HEK293T (cell line): ENCODE measurements around the gene KCNAB2.

Source experiments
- CTCF ChIA-PET: fragments of 350-600 bp; formaldehyde crosslinking; extraction: SDS; loops from one replicate; lab custom pipeline; 2021; ENCODE audit warnings: antibody characterized with exemption, inconsistent platforms; lab: Yijun Ruan, JAX
- POLR2A ChIA-PET: fragments of 350-600 bp; formaldehyde crosslinking; extraction: SDS; loops from one replicate; lab custom pipeline; 2020; ENCODE audit warnings: antibody characterized with exemption, inconsistent platforms; lab: Yijun Ruan, JAX
- DNase-seq: peaks from one replicate; pipeline ENCODE4 v3.0.0; 2012; ENCODE audit warnings: mixed read lengths; ENCODE audit errors: extremely low spot score
- ARNT ChIP-seq: fragments of 450-650 bp; IDR thresholded peaks from 2 replicates; pipeline ENCODE4 v1.6.1; 2017; ENCODE audit warnings: mild to moderate bottlenecking
- BHLHE40 ChIP-seq: fragments of 450-650 bp; IDR thresholded peaks from 2 replicates; pipeline ENCODE4 v1.6.1; 2016; ENCODE audit warnings: mild to moderate bottlenecking, moderate library complexity, borderline replicate concordance
- CTBP1 ChIP-seq: fragments of 450-650 bp; IDR thresholded peaks from 2 replicates; pipeline ENCODE4 v1.6.1; 2016; ENCODE audit warnings: borderline replicate concordance
- ELF4 ChIP-seq: fragments of 450-650 bp; IDR thresholded peaks from 2 replicates; pipeline ENCODE4 v1.6.1; 2017; ENCODE audit warnings: antibody characterized with exemption
- FOXA1 ChIP-seq: fragments of 450-650 bp; IDR thresholded peaks from 2 replicates; pipeline ENCODE4 v1.6.1; 2016; ENCODE audit warnings: mild to moderate bottlenecking
- FOXK2 ChIP-seq: fragments of 450-650 bp; IDR thresholded peaks from 2 replicates; pipeline ENCODE4 v1.6.1; 2016; ENCODE audit warnings: mild to moderate bottlenecking
- FOXM1 ChIP-seq: fragments of 450-650 bp; IDR thresholded peaks from 2 replicates; pipeline ENCODE4 v1.6.1; 2017; ENCODE audit warnings: mild to moderate bottlenecking, borderline replicate concordance
- HDGF ChIP-seq: fragments of 450-650 bp; IDR thresholded peaks from 2 replicates; pipeline ENCODE4 v1.6.1; 2017; ENCODE audit warnings: antibody characterized with exemption, borderline replicate concordance
- L3MBTL2 ChIP-seq: fragments of 450-650 bp; conservative IDR thresholded peaks from 2 replicates; pipeline ENCODE4 v1.6.1; 2016; ENCODE audit warnings: mild to moderate bottlenecking
- LEF1 ChIP-seq: fragments of 450-650 bp; IDR thresholded peaks from 2 replicates; pipeline ENCODE4 v1.6.1; 2017; ENCODE audit warnings: mild to moderate bottlenecking, borderline replicate concordance
- NFRKB ChIP-seq: fragments of 450-650 bp; IDR thresholded peaks from 2 replicates; pipeline ENCODE4 v1.6.1; 2016; ENCODE audit warnings: mild to moderate bottlenecking, moderate library complexity
- PKNOX1 ChIP-seq: fragments of 450-650 bp; IDR thresholded peaks from 2 replicates; pipeline ENCODE4 v1.6.1; 2016
- SP1 ChIP-seq: fragments of 450-650 bp; IDR thresholded peaks from 2 replicates; pipeline ENCODE4 v1.6.1; 2017
- SUZ12 ChIP-seq: fragments of 450-650 bp; IDR thresholded peaks from 2 replicates; pipeline ENCODE4 v1.6.1; 2016; ENCODE audit warnings: mild to moderate bottlenecking
- TARDBP ChIP-seq: fragments of 450-650 bp; IDR thresholded peaks from 2 replicates; pipeline ENCODE4 v1.6.1; 2016
- ZNF384 ChIP-seq: fragments of 450-650 bp; IDR thresholded peaks from 2 replicates; pipeline ENCODE4 v1.6.1; 2016

KCNAB2 gene

GRCh38 chr1:6110326-6110725 is 64.6 kb downstream of the KCNAB2 start:
- DNase-seq = no peak
- ChIA-PET POLR2A (no interaction called here), CTCF (no interaction called here)
- TF ChIP-seq FOXK2 = no peak
- no peak for TF ChIP-seq HDGF
- no peak for TF ChIP-seq PKNOX1
- no peak for TF ChIP-seq ELF4
- no peak for TF ChIP-seq L3MBTL2
- no peak for TF ChIP-seq SP1
- no peak for TF ChIP-seq FOXM1
- no peak for TF ChIP-seq SUZ12
- TF ChIP-seq ZNF384 = no peak

- TF ChIP-seq SUZ12 = no peak
- TF ChIP-seq FOXM1 = no peak
- no peak for TF ChIP-seq L3MBTL2
- no peak for TF ChIP-seq PKNOX1
- no peak for TF ChIP-seq LEF1
- no peak for TF ChIP-seq NFRKB
- no peak for TF ChIP-seq TARDBP
- TF ChIP-seq ARNT = no peak
- no peak for TF ChIP-seq ELF4
- no peak for TF ChIP-seq FOXK2
- CTCF ChIA-PET = interaction anchor here (1.1 kb wide), 1 partner anchor 20 kb away, joined by 3 read pairs; no protein-coding TSS in a partner anchor
- DNase-seq = no peak
- POLR2A ChIA-PET = no interaction called here
Measured at GRCh38 chr1:6111571-6111970, 65.9 kb downstream of the KCNAB2 start.

- DNase-seq = no peak
- TF ChIP-seq SP1 = no peak
- no peak for TF ChIP-seq LEF1
- ChIA-PET POLR2A (no interaction called here), CTCF (interaction anchor here (1.1 kb wide), 1 partner anchor 21 kb away, joined by 3 read pairs; no protein-coding TSS in a partner anchor)
Measured at GRCh38 chr1:6111991-6112689, 66.5 kb downstream of the KCNAB2 start.

GRCh38 chr1:6112690-6113005 is 67.0 kb downstream of the KCNAB2 start:
- TF ChIP-seq BHLHE40 (no peak), ZNF384 (no peak), CTBP1 (no peak), ARNT (no peak), FOXA1 (no peak), LEF1 (no peak), SP1 (no peak), NFRKB (no peak), HDGF (no peak), ELF4 (no peak)
- DNase-seq = no peak
- POLR2A ChIA-PET = no interaction called here
- CTCF ChIA-PET = interaction anchor here (1.1 kb wide), 1 partner anchor 21 kb away, joined by 3 read pairs; no protein-coding TSS in a partner anchor

- TF ChIP-seq ZNF384 (no peak), FOXM1 (no peak), NFRKB (no peak), ELF4 (no peak), ARNT (no peak), BHLHE40 (no peak), TARDBP (no peak), SP1 (no peak), FOXK2 (no peak), PKNOX1 (no peak), L3MBTL2 (no peak), FOXA1 (no peak), CTBP1 (no peak), LEF1 (no peak)
- DNase-seq = no peak
- ChIA-PET POLR2A (no interaction called here), CTCF (interaction anchor here (0.6 to 1.3 kb wide), 2 partner anchors 25 to 92 kb away, joined by 3 to 5 read pairs; no protein-coding TSS in a partner anchor)
Measured at GRCh38 chr1:6113116-6113515, 67.4 kb downstream of the KCNAB2 start.

GRCh38 chr1:6113745-6114144 is 68.1 kb downstream of the KCNAB2 start:
- ChIA-PET CTCF (interaction anchor here (0.6 to 1.3 kb wide), 3 partner anchors 25 to 291 kb away, joined by 3 to 5 read pairs (median 4); no protein-coding TSS in a partner anchor), POLR2A (no interaction called here)
- DNase-seq = no peak
- no peak for TF ChIP-seq FOXM1

GRCh38 chr1:6116137-6116536 is 70.4 kb downstream of the KCNAB2 start:
- ChIA-PET POLR2A (interaction anchor here (1.1 kb wide), 1 partner anchor 46 kb away, joined by 3 read pairs; no protein-coding TSS in a partner anchor), CTCF (no interaction called here)
- no peak for DNase-seq
- TF ChIP-seq LEF1 (no peak), SP1 (no peak), ELF4 (no peak), FOXM1 (no peak), CTBP1 (no peak), ARNT (no peak), HDGF (no peak), ZNF384 (no peak), SUZ12 (no peak), NFRKB (no peak), FOXK2 (no peak), PKNOX1 (no peak), FOXA1 (no peak), TARDBP (no peak), BHLHE40 (no peak), L3MBTL2 (no peak)
